ENCODE results near the gene KCMF1. TPM values are rescaled to one million over a fixed set of nuclear protein-coding genes. Genes with fewer than 3 reads are reported as not detected.

Gene KCMF1
- total RNA-seq, 1 donor from 2014 or later: 62.1 TPM

DNA sequence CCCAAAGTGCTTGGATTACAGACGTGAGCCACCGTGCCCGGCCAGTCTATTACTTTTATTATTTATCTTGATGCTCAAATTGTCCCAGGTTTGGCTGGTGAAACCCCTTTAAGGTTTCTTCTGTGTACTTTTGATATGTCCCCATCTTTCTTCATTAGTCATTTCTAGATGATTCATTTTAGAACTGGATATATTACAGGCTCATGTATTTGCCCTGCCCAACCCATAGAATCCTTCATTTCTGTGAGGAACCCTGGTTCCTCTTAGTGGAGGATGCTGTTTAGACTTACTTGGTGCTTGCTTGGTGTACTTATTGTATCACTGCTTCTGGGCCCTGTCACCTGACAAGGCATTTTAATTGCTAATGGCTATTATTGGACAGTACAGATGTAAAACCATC is 40.1 kb downstream of the KCMF1 start:
- Mint-ChIP-seq H3K27ac (no peak overlapping the region), H3K4me1 (ENCODE audit: low read depth) (peaks cover 32% of the 10 kb centered on the region)
- no peak for DNase-seq (ENCODE audit: low spot score, unreplicated experiment)

DNA sequence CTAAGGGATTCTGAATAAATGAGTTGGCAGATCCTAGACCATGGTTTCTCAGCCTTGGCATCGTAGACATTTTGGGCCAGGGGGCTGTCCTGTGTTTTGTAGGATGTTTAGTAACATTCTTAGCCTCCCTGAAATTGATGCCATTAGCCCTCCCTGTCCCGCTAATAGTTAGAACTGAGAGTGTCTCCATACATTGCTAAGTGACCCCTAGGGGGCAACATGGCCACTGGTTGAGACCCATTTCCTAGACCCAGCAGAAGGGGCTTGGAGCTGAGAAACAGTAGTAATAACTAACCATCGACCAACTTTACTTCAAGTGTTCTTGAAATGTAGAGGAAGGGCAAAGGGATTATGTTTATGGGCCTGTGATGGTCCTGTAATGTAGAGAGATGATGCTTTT is 40.8 kb downstream of the KCMF1 start:
- no peak overlapping the region for H3K27ac Mint-ChIP-seq

More for the DNA sequence above, 40.1 kb downstream of the KCMF1 start:
- peaks cover 5% of the 10 kb centered on the region for H3K9me3 Mint-ChIP-seq (ENCODE audit: low read depth)
- no peak overlapping the region for H3K4me3 Mint-ChIP-seq (ENCODE audit: low read depth)
- no peaks in the 10 kb centered on the region for H3K27me3 Mint-ChIP-seq
- TF ChIP-seq, protein P1, sequence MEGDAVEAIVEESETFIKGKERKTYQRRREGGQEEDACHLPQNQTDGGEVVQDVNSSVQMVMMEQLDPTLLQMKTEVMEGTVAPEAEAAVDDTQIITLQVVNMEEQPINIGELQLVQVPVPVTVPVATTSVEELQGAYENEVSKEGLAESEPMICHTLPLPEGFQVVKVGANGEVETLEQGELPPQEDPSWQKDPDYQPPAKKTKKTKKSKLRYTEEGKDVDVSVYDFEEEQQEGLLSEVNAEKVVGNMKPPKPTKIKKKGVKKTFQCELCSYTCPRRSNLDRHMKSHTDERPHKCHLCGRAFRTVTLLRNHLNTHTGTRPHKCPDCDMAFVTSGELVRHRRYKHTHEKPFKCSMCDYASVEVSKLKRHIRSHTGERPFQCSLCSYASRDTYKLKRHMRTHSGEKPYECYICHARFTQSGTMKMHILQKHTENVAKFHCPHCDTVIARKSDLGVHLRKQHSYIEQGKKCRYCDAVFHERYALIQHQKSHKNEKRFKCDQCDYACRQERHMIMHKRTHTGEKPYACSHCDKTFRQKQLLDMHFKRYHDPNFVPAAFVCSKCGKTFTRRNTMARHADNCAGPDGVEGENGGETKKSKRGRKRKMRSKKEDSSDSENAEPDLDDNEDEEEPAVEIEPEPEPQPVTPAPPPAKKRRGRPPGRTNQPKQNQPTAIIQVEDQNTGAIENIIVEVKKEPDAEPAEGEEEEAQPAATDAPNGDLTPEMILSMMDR (IDR thresholded peaks at IDR 0.05; ENCODE audit: unreplicated experiment): no peak
- peaks cover 15% of the 10 kb centered on the region for H3K36me3 Mint-ChIP-seq (ENCODE audit: insufficient read depth)

DNA sequence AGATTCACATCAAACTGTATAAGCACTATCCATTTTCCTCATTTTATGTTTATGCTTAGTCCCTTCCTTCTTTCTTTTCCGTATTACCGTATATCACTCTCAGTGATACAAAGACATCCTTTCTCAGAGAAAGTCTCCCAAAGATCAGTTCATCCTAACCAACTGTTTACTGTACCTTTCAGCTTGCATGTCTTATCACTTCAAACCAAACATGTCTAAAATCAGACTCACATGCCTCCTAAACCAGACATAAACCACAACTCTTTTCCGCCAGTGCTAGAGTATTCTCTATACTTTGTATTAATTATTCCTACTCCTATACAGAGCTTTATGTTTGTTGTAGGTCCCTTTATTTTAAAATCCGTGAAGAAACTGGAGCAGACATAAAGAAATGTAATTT is 41.5 kb downstream of the KCMF1 start:
- Mint-ChIP-seq H3K36me3 (ENCODE audit: insufficient read depth) (peaks cover 8% of the 10 kb centered on the region), H3K9me3 (ENCODE audit: low read depth) (peaks cover under 1% of the 10 kb centered on the region), H3K27ac (no peak overlapping the region), H3K4me3 (ENCODE audit: low read depth) (no peak overlapping the region), H3K27me3 (no peaks in the 10 kb centered on the region), H3K4me1 (ENCODE audit: low read depth) (peaks cover 32% of the 10 kb centered on the region)
- TF ChIP-seq, protein P1 (IDR thresholded peaks at IDR 0.05; ENCODE audit: unreplicated experiment): no peak
- DNase-seq (ENCODE audit: low spot score, unreplicated experiment): no peak

More for the DNA sequence above, 40.8 kb downstream of the KCMF1 start:
- Mint-ChIP-seq H3K36me3 (ENCODE audit: insufficient read depth) (peaks cover 13% of the 10 kb centered on the region), H3K9me3 (ENCODE audit: low read depth) (peaks cover 5% of the 10 kb centered on the region), H3K27me3 (no peaks in the 10 kb centered on the region), H3K4me3 (ENCODE audit: low read depth) (no peak overlapping the region), H3K4me1 (ENCODE audit: low read depth) (peaks cover 32% of the 10 kb centered on the region)
- DNase-seq (ENCODE audit: low spot score, unreplicated experiment): no peak
- TF ChIP-seq, protein P1 (IDR thresholded peaks at IDR 0.05; ENCODE audit: unreplicated experiment): peak; percentile 41

GRCh38 chr2:85012855-85013254 is 41.9 kb downstream of the KCMF1 start:
- TF ChIP-seq, protein P1 (IDR thresholded peaks at IDR 0.05; ENCODE audit: unreplicated experiment): no peak
- no peak overlapping the region for H3K27ac Mint-ChIP-seq
- no peaks in the 10 kb centered on the region for H3K9me3 Mint-ChIP-seq (ENCODE audit: low read depth)
- H3K36me3 Mint-ChIP-seq (ENCODE audit: insufficient read depth): peaks cover 6% of the 10 kb centered on the region
- H3K4me1 Mint-ChIP-seq (ENCODE audit: low read depth): peaks cover 33% of the 10 kb centered on the region
- H3K4me3 Mint-ChIP-seq (ENCODE audit: low read depth): no peak overlapping the region
- H3K27me3 Mint-ChIP-seq: no peaks in the 10 kb centered on the region
- DNase-seq (ENCODE audit: low spot score, unreplicated experiment): no peak

DNA sequence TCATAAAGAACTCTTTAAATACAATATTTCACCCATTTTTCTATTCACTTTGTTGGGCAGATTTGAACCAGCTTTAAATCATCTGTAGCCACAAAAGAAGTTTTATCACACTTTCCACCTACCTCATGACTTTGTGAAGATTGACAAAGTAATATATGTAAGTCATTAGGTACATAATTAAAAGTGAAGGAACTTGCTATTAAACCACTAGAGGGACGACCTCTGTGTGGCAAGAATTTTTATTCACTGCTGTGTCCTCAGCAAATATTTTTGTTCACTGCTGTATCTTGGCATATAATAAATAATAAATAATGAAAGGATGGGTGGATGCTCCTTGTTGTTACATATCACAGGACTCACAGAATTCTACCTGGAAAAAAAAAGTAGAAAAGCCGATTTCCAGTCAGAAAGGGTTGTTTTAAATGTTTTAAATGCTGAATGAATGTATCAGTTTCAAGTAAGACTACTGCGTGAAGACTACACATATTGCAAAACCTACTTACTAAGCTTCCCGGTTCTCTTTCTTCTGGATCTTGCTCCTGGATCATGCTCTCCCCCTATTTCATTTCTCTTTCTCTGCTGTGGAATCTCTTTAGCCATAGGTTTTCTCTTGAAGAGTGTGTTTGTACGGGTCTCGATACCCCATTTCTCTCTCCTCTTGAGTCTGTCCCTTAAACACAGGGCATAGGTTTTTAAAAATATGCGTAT is 44.8 kb downstream of the KCMF1 start:
- H3K27me3 Mint-ChIP-seq: no peaks in the 10 kb centered on the region
- DNase-seq (ENCODE audit: low spot score, unreplicated experiment): no peak
- TF ChIP-seq, protein P1 (IDR thresholded peaks at IDR 0.05; ENCODE audit: unreplicated experiment): peak; percentile 30
- no peak overlapping the region for H3K4me3 Mint-ChIP-seq (ENCODE audit: low read depth)
- H3K36me3 Mint-ChIP-seq (ENCODE audit: insufficient read depth): no peaks in the 10 kb centered on the region
- H3K9me3 Mint-ChIP-seq (ENCODE audit: low read depth): no peaks in the 10 kb centered on the region
- H3K27ac Mint-ChIP-seq: peak overlapping the region; percentile 1
- H3K4me1 Mint-ChIP-seq (ENCODE audit: low read depth): peaks cover 42% of the 10 kb centered on the region
